Mammary epithelial cell (primary cell): Measurements from ENCODE around the gene PAQR5.

Source experiments
- CTCF ChIP-seq, 2 donors: IDR thresholded peaks in 1 of 2; conservative IDR thresholded peaks in 1 of 2; 2 replicates each; pipeline ENCODE4 v1.5.1; 2011 to 2012; ENCODE audit warnings: inconsistent platforms in 2 of 2, low read length in 2 of 2, mild to moderate bottlenecking in 2 of 2, control low read depth in 1 of 2, low read depth in 1 of 2; ENCODE audit not compliant: insufficient read depth in 1 of 2; ENCODE audit errors: extremely low read depth in 1 of 2
- EZH2 ChIP-seq: IDR thresholded peaks from 2 replicates; pipeline ENCODE4 v1.6.1; 2012; ENCODE audit warnings: low read length, inconsistent platforms, borderline replicate concordance

DNA sequence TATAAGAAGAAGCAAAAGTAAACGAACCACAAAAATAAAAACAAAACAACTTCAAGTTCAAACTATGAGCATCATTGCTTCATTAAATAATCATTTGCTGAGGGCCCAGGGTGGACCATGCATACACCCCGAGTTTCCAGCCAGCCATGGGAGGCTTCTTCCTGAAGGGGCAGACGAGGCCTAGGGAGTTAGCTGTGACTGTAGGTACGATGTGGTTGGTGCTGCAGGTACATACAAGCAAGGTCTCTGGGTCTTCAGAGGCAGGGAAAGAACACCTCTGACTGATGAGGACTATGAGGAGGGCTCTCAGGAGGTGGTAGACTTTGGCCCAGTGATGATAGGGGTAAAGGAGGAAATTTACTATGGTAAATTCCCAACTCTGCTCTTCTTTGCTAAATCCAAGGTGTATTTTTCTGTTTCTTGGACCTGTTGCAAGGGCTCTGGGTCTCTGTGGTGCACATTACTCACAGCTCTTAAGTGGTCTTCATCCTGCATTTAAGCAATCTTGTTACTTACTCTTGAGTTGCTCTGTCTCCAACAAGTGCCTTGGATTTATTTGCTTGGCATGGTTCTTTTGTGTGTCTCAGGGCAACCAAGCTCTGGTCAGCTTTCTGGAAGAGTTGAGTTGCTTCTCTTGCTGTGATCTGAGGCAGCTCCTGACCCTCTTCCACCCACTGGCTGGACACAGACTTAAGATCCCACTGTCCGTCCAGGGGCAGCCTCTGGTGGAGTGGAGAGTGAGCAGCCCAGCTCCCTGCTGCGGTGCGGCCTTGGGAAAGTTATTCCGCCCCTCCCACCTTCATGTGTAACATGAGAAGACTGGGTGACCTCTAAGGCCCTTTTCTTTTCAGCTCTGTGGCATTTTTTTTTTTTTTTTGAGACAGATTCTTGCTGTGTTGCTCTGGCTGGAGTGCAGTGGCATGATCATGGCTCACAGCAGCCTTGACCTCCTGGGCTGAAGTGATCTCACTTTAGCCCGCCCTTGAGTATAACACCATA is 59.4 kb downstream of the PAQR5 start:
- TF ChIP-seq EZH2 (no peak), CTCF (conservative IDR thresholded peaks at IDR 0.05 in 1 of 2, IDR thresholded peaks at IDR 0.05 in 1 of 2; ENCODE audit: extremely low read depth in 1 of 2, insufficient read depth in 1 of 2, low read depth in 1 of 2, low read length in 2 of 2) (no peak)
